ENCODE results near the gene CGN.
A peak's percentile ranks its signal among the peaks of the same experiment; 100 is the strongest.

CGN gene

GRCh38 chr1:151577173-151577572, 66.0 kb downstream of the CGN start:
- H2BK120ac ChIP-seq (ENCODE audit: low read depth, low read length): no peak overlapping the region
- H3K4ac ChIP-seq (ENCODE audit: low read depth in 1 of 2, low read length in 2 of 2): no peak overlapping the region
- H4K91ac ChIP-seq (ENCODE audit: low read length): no peak overlapping the region
- WGBS: 100% methylated on average over 1 of the region's 2 CpGs
- peaks cover 6% of the 10 kb centered on the region for H3K4me1 ChIP-seq (ENCODE audit: control insufficient read depth, insufficient read depth, low read depth, low read length)
- no peak overlapping the region for H2AFZ ChIP-seq (ENCODE audit: low read depth, low read length)
- H3K4me3 ChIP-seq (ENCODE audit: insufficient read depth in 1 of 2, low read depth in 1 of 2, low read length in 2 of 2): no peak overlapping the region
- no peak overlapping the region for H2BK12ac ChIP-seq (ENCODE audit: low read length in 2 of 2)
- no peak overlapping the region for H2AK5ac ChIP-seq (ENCODE audit: low read length, severe bottlenecking)
- H3K9ac ChIP-seq (ENCODE audit: low read length): no peak overlapping the region
- no peak overlapping the region for H3K23ac ChIP-seq (ENCODE audit: low read length in 2 of 2)
- no peaks in the 10 kb centered on the region for H3K27me3 ChIP-seq (ENCODE audit: control insufficient read depth in 1 of 2, insufficient read depth in 1 of 2, low read length in 2 of 2)
- H3K4me2 ChIP-seq (ENCODE audit: low read length, poor library complexity, severe bottlenecking): no peak overlapping the region
- DNase-seq: no peak
- H2BK15ac ChIP-seq (ENCODE audit: low read depth, poor library complexity, severe bottlenecking): no peak overlapping the region
- H3K36me3 ChIP-seq (ENCODE audit: control insufficient read depth in 1 of 2, insufficient read depth in 2 of 2, low read depth in 1 of 2, low read length in 2 of 2): peaks cover 21 to 66% of the 10 kb centered on the region in 2 experiments
- H3K18ac ChIP-seq (ENCODE audit: low read depth in 1 of 2, low read length in 2 of 2): no peak overlapping the region
- H3K14ac ChIP-seq (ENCODE audit: low read length in 2 of 2): no peak overlapping the region
- H2BK5ac ChIP-seq (ENCODE audit: low read depth, low read length, poor library complexity, severe bottlenecking): no peak overlapping the region
- no peak overlapping the region for H3K27ac ChIP-seq (ENCODE audit: low read length, poor library complexity, severe bottlenecking)
- H3K79me1 ChIP-seq (replicated peaks; ENCODE audit: low read length, poor library complexity, severe bottlenecking): peaks cover 17% of the 10 kb centered on the region
- H4K8ac ChIP-seq (ENCODE audit: low read length): no peak overlapping the region
- H3K9me3 ChIP-seq (ENCODE audit: control insufficient read depth, low read length): no peaks in the 10 kb centered on the region

- Histone ChIP-seq H3K14ac (ENCODE audit: low read length in 2 of 2) (no peak overlapping the region), H3K36me3 (ENCODE audit: control insufficient read depth in 1 of 2, insufficient read depth in 2 of 2, low read depth in 1 of 2, low read length in 2 of 2) (peaks cover 21 to 56% of the 10 kb centered on the region in 2 experiments), H3K23ac (ENCODE audit: low read length in 2 of 2) (no peak overlapping the region), H3K4me3 (ENCODE audit: insufficient read depth in 1 of 2, low read depth in 1 of 2, low read length in 2 of 2) (no peak overlapping the region), H2BK120ac (ENCODE audit: low read depth, low read length) (no peak overlapping the region), H3K4me2 (ENCODE audit: low read length, poor library complexity, severe bottlenecking) (no peak overlapping the region), H2BK15ac (ENCODE audit: low read depth, poor library complexity, severe bottlenecking) (no peak overlapping the region), H3K18ac (ENCODE audit: low read depth in 1 of 2, low read length in 2 of 2) (no peak overlapping the region), H4K8ac (ENCODE audit: low read length) (no peak overlapping the region), H2BK5ac (ENCODE audit: low read depth, low read length, poor library complexity, severe bottlenecking) (no peak overlapping the region), H2BK12ac (ENCODE audit: low read length in 2 of 2) (no peak overlapping the region), H2AFZ (ENCODE audit: low read depth, low read length) (no peak overlapping the region), H3K9ac (ENCODE audit: low read length) (no peak overlapping the region), H4K91ac (ENCODE audit: low read length) (no peak overlapping the region), H3K79me1 (replicated peaks; ENCODE audit: low read length, poor library complexity, severe bottlenecking) (peaks cover 8% of the 10 kb centered on the region), H3K27ac (ENCODE audit: low read length, poor library complexity, severe bottlenecking) (no peak overlapping the region), H2AK5ac (ENCODE audit: low read length, severe bottlenecking) (no peak overlapping the region), H3K9me3 (ENCODE audit: control insufficient read depth, low read length) (no peaks in the 10 kb centered on the region), H3K4ac (ENCODE audit: low read depth in 1 of 2, low read length in 2 of 2) (no peak overlapping the region), H3K4me1 (ENCODE audit: control insufficient read depth, insufficient read depth, low read depth, low read length) (peaks cover 8% of the 10 kb centered on the region), H3K27me3 (ENCODE audit: control insufficient read depth in 1 of 2, insufficient read depth in 1 of 2, low read length in 2 of 2) (no peaks in the 10 kb centered on the region)
- DNase-seq: no peak
- no CpG with 5 or more reads among the region's 1 CpG for WGBS
Observed at GRCh38 chr1:151578941-151579340, 67.8 kb downstream of the CGN start.

- no peaks in the 10 kb centered on the region for H3K27me3 ChIP-seq (ENCODE audit: control insufficient read depth in 1 of 2, insufficient read depth in 1 of 2, low read length in 2 of 2)
- H3K79me1 ChIP-seq (replicated peaks; ENCODE audit: low read length, poor library complexity, severe bottlenecking): peaks cover 7% of the 10 kb centered on the region
- H2BK15ac ChIP-seq (ENCODE audit: low read depth, poor library complexity, severe bottlenecking): no peak overlapping the region
- no peak overlapping the region for H2BK12ac ChIP-seq (ENCODE audit: low read length in 2 of 2)
- no peak overlapping the region for H3K4ac ChIP-seq (ENCODE audit: low read depth in 1 of 2, low read length in 2 of 2)
- H3K4me2 ChIP-seq (ENCODE audit: low read length, poor library complexity, severe bottlenecking): no peak overlapping the region
- peaks cover 21 to 49% of the 10 kb centered on the region in 2 experiments for H3K36me3 ChIP-seq (ENCODE audit: control insufficient read depth in 1 of 2, insufficient read depth in 2 of 2, low read depth in 1 of 2, low read length in 2 of 2)
- peaks cover 8% of the 10 kb centered on the region for H3K4me1 ChIP-seq (ENCODE audit: control insufficient read depth, insufficient read depth, low read depth, low read length)
- no peak overlapping the region for H2BK5ac ChIP-seq (ENCODE audit: low read depth, low read length, poor library complexity, severe bottlenecking)
- no peak overlapping the region for H4K8ac ChIP-seq (ENCODE audit: low read length)
- no peak overlapping the region for H3K23ac ChIP-seq (ENCODE audit: low read length in 2 of 2)
- no peak overlapping the region for H3K14ac ChIP-seq (ENCODE audit: low read length in 2 of 2)
- no peak overlapping the region for H4K91ac ChIP-seq (ENCODE audit: low read length)
- DNase-seq: peak; percentile 8
- no peak overlapping the region for H3K4me3 ChIP-seq (ENCODE audit: insufficient read depth in 1 of 2, low read depth in 1 of 2, low read length in 2 of 2)
- H3K9me3 ChIP-seq (ENCODE audit: control insufficient read depth, low read length): no peaks in the 10 kb centered on the region
- H3K27ac ChIP-seq (ENCODE audit: low read length, poor library complexity, severe bottlenecking): no peak overlapping the region
- 94% methylated on average over 8 of the region's 8 CpGs for WGBS
- H2AK5ac ChIP-seq (ENCODE audit: low read length, severe bottlenecking): no peak overlapping the region
- H3K9ac ChIP-seq (ENCODE audit: low read length): no peak overlapping the region
- H2BK120ac ChIP-seq (ENCODE audit: low read depth, low read length): no peak overlapping the region
- no peak overlapping the region for H3K18ac ChIP-seq (ENCODE audit: low read depth in 1 of 2, low read length in 2 of 2)
- H2AFZ ChIP-seq (ENCODE audit: low read depth, low read length): no peak overlapping the region
Observed at GRCh38 chr1:151579436-151580225, 68.4 kb downstream of the CGN start.

- Histone ChIP-seq H3K9me3 (ENCODE audit: control insufficient read depth, low read length) (no peaks in the 10 kb centered on the region), H3K4me3 (ENCODE audit: insufficient read depth in 1 of 2, low read depth in 1 of 2, low read length in 2 of 2) (no peak overlapping the region), H2AFZ (ENCODE audit: low read depth, low read length) (no peak overlapping the region), H3K23ac (ENCODE audit: low read length in 2 of 2) (no peak overlapping the region), H3K4me2 (ENCODE audit: low read length, poor library complexity, severe bottlenecking) (no peak overlapping the region), H3K27me3 (ENCODE audit: control insufficient read depth in 1 of 2, insufficient read depth in 1 of 2, low read length in 2 of 2) (no peaks in the 10 kb centered on the region), H3K4me1 (ENCODE audit: control insufficient read depth, insufficient read depth, low read depth, low read length) (peaks cover 16% of the 10 kb centered on the region), H3K79me1 (replicated peaks; ENCODE audit: low read length, poor library complexity, severe bottlenecking) (peaks cover 2% of the 10 kb centered on the region), H4K8ac (ENCODE audit: low read length) (no peak overlapping the region), H2BK15ac (ENCODE audit: low read depth, poor library complexity, severe bottlenecking) (no peak overlapping the region), H2BK12ac (ENCODE audit: low read length in 2 of 2) (no peak overlapping the region), H3K27ac (ENCODE audit: low read length, poor library complexity, severe bottlenecking) (no peak overlapping the region), H2BK120ac (ENCODE audit: low read depth, low read length) (no peak overlapping the region), H3K18ac (ENCODE audit: low read depth in 1 of 2, low read length in 2 of 2) (no peak overlapping the region), H3K36me3 (ENCODE audit: control insufficient read depth in 1 of 2, insufficient read depth in 2 of 2, low read depth in 1 of 2, low read length in 2 of 2) (peaks cover 15 to 36% of the 10 kb centered on the region in 2 experiments), H3K14ac (ENCODE audit: low read length in 2 of 2) (no peak overlapping the region), H2BK5ac (ENCODE audit: low read depth, low read length, poor library complexity, severe bottlenecking) (no peak overlapping the region), H4K91ac (ENCODE audit: low read length) (no peak overlapping the region), H2AK5ac (ENCODE audit: low read length, severe bottlenecking) (no peak overlapping the region), H3K4ac (ENCODE audit: low read depth in 1 of 2, low read length in 2 of 2) (no peak overlapping the region), H3K9ac (ENCODE audit: low read length) (no peak overlapping the region)
- WGBS: 84% methylated on average over 5 of the region's 5 CpGs
- no peak for DNase-seq
Observed at GRCh38 chr1:151581451-151581850, 70.3 kb downstream of the CGN start.

All from mesenchymal stem cell (in vitro differentiated cells and primary cell).